Measurements from ENCODE around the gene SLAIN1.

SLAIN1 gene

GRCh38 chr13:77728265-77729125 lies 31.0 kb downstream of the SLAIN1 start:
- Mint-ChIP-seq H3K9me3 (no peaks in the 10 kb centered on the region), H3K27me3 (no peaks in the 10 kb centered on the region), H3K4me3 (no peak overlapping the region), H3K36me3 (ENCODE audit: low read depth) (peaks cover 68% of the 10 kb centered on the region), H3K27ac (peak overlapping the region; percentile 10), H3K4me1 (ENCODE audit: low read depth) (peaks cover 51% of the 10 kb centered on the region)
- DNase-seq: no peak

- peak overlapping the region; percentile 84 for H3K27ac Mint-ChIP-seq
- peaks cover 66% of the 10 kb centered on the region for H3K36me3 Mint-ChIP-seq (ENCODE audit: low read depth)
- peak; percentile 42 for DNase-seq
- H3K27me3 Mint-ChIP-seq: no peaks in the 10 kb centered on the region
- H3K4me3 Mint-ChIP-seq: peak overlapping the region; percentile 47
- peaks cover 43% of the 10 kb centered on the region for H3K4me1 Mint-ChIP-seq (ENCODE audit: low read depth)
- no peaks in the 10 kb centered on the region for H3K9me3 Mint-ChIP-seq
Observed at GRCh38 chr13:77729502-77730221, 32.2 kb downstream of the SLAIN1 start.

- peaks cover 37% of the 10 kb centered on the region for H3K4me1 Mint-ChIP-seq (ENCODE audit: low read depth)
- H3K27me3 Mint-ChIP-seq: no peaks in the 10 kb centered on the region
- no peaks in the 10 kb centered on the region for H3K9me3 Mint-ChIP-seq
- H3K27ac Mint-ChIP-seq: no peak overlapping the region
- H3K4me3 Mint-ChIP-seq: no peak overlapping the region
- peaks cover 57% of the 10 kb centered on the region for H3K36me3 Mint-ChIP-seq (ENCODE audit: low read depth)
- DNase-seq: no peak
Observed at GRCh38 chr13:77730572-77730971, 33.1 kb downstream of the SLAIN1 start.

- Mint-ChIP-seq H3K9me3 (no peaks in the 10 kb centered on the region), H3K36me3 (ENCODE audit: low read depth) (peaks cover 49% of the 10 kb centered on the region), H3K27ac (no peak overlapping the region)
Observed at GRCh38 chr13:77732287-77732686, 34.8 kb downstream of the SLAIN1 start.

GRCh38 chr13:77733674-77734073 lies 36.2 kb downstream of the SLAIN1 start:
- H3K36me3 Mint-ChIP-seq (ENCODE audit: low read depth): peaks cover 41% of the 10 kb centered on the region
- no peak overlapping the region for H3K4me3 Mint-ChIP-seq
- DNase-seq: no peak
- H3K9me3 Mint-ChIP-seq: no peaks in the 10 kb centered on the region
- no peaks in the 10 kb centered on the region for H3K27me3 Mint-ChIP-seq
- peaks cover 27% of the 10 kb centered on the region for H3K4me1 Mint-ChIP-seq (ENCODE audit: low read depth)
- no peak overlapping the region for H3K27ac Mint-ChIP-seq

More at GRCh38 chr13:77732287-77732686, 34.8 kb downstream of the SLAIN1 start:
- Mint-ChIP-seq H3K27me3 (no peaks in the 10 kb centered on the region), H3K4me3 (no peak overlapping the region), H3K4me1 (ENCODE audit: low read depth) (peaks cover 31% of the 10 kb centered on the region)
- no peak for DNase-seq

GRCh38 chr13:77737583-77738200 lies 40.2 kb downstream of the SLAIN1 start:
- no peak for DNase-seq
- Mint-ChIP-seq H3K4me3 (no peak overlapping the region), H3K9me3 (no peaks in the 10 kb centered on the region), H3K36me3 (ENCODE audit: low read depth) (peaks cover 18% of the 10 kb centered on the region), H3K4me1 (ENCODE audit: low read depth) (peaks cover 24% of the 10 kb centered on the region), H3K27ac (no peak overlapping the region), H3K27me3 (no peaks in the 10 kb centered on the region)

GRCh38 chr13:77740097-77740735 lies 42.7 kb downstream of the SLAIN1 start:
- Mint-ChIP-seq H3K4me3 (no peak overlapping the region), H3K9me3 (no peaks in the 10 kb centered on the region), H3K27ac (no peak overlapping the region), H3K4me1 (ENCODE audit: low read depth) (peaks cover 25% of the 10 kb centered on the region), H3K36me3 (ENCODE audit: low read depth) (peaks cover 24% of the 10 kb centered on the region), H3K27me3 (no peaks in the 10 kb centered on the region)
- DNase-seq: no peak

- peaks cover 27% of the 10 kb centered on the region for H3K36me3 Mint-ChIP-seq (ENCODE audit: low read depth)
- H3K27me3 Mint-ChIP-seq: no peaks in the 10 kb centered on the region
- H3K9me3 Mint-ChIP-seq: no peaks in the 10 kb centered on the region
- H3K4me3 Mint-ChIP-seq: no peak overlapping the region
- no peak for DNase-seq
- peaks cover 29% of the 10 kb centered on the region for H3K4me1 Mint-ChIP-seq (ENCODE audit: low read depth)
- H3K27ac Mint-ChIP-seq: no peak overlapping the region
Observed at GRCh38 chr13:77740931-77741596, 43.6 kb downstream of the SLAIN1 start.

GRCh38 chr13:77741597-77741972 lies 44.1 kb downstream of the SLAIN1 start:
- no peak for DNase-seq
- Mint-ChIP-seq H3K27me3 (no peaks in the 10 kb centered on the region), H3K36me3 (ENCODE audit: low read depth) (peaks cover 31% of the 10 kb centered on the region), H3K9me3 (no peaks in the 10 kb centered on the region), H3K4me3 (no peak overlapping the region), H3K27ac (no peak overlapping the region), H3K4me1 (ENCODE audit: low read depth) (peaks cover 29% of the 10 kb centered on the region)

- Mint-ChIP-seq H3K4me1 (ENCODE audit: low read depth) (peaks cover 29% of the 10 kb centered on the region), H3K9me3 (no peaks in the 10 kb centered on the region), H3K4me3 (no peak overlapping the region), H3K27ac (no peak overlapping the region), H3K27me3 (no peaks in the 10 kb centered on the region), H3K36me3 (ENCODE audit: low read depth) (peaks cover 40% of the 10 kb centered on the region)
- DNase-seq: no peak
Observed at GRCh38 chr13:77742801-77743200, 45.3 kb downstream of the SLAIN1 start.

- H3K4me1 Mint-ChIP-seq (ENCODE audit: low read depth): peaks cover 19% of the 10 kb centered on the region
- no peaks in the 10 kb centered on the region for H3K9me3 Mint-ChIP-seq
- DNase-seq: no peak
- H3K36me3 Mint-ChIP-seq (ENCODE audit: low read depth): peaks cover 35% of the 10 kb centered on the region
- no peak overlapping the region for H3K4me3 Mint-ChIP-seq
- H3K27ac Mint-ChIP-seq: no peak overlapping the region
- no peaks in the 10 kb centered on the region for H3K27me3 Mint-ChIP-seq
Observed at GRCh38 chr13:77745784-77746183, 48.3 kb downstream of the SLAIN1 start.

GRCh38 chr13:77749344-77749880 lies 51.9 kb downstream of the SLAIN1 start:
- H3K9me3 Mint-ChIP-seq: no peaks in the 10 kb centered on the region
- no peak overlapping the region for H3K4me3 Mint-ChIP-seq
- no peak for DNase-seq
- peaks cover 36% of the 10 kb centered on the region for H3K36me3 Mint-ChIP-seq (ENCODE audit: low read depth)
- H3K27me3 Mint-ChIP-seq: no peaks in the 10 kb centered on the region
- H3K27ac Mint-ChIP-seq: no peak overlapping the region
- H3K4me1 Mint-ChIP-seq (ENCODE audit: low read depth): peaks cover 25% of the 10 kb centered on the region

GRCh38 chr13:77751513-77752456 lies 54.3 kb downstream of the SLAIN1 start:
- DNase-seq: peak; percentile 42
- Mint-ChIP-seq H3K36me3 (ENCODE audit: low read depth) (peaks cover 33% of the 10 kb centered on the region), H3K27ac (peak overlapping the region; percentile 78), H3K4me3 (no peak overlapping the region), H3K9me3 (no peaks in the 10 kb centered on the region), H3K27me3 (no peaks in the 10 kb centered on the region), H3K4me1 (ENCODE audit: low read depth) (peaks cover 26% of the 10 kb centered on the region)
